GM21723 (cell line): Measurements from ENCODE around the gene DMAC1.
A peak's percentile ranks its signal among the peaks of the same experiment; 100 is the strongest.

Experiments
- ATAC-seq: cut with Tn5 transposase; IDR thresholded peaks from one replicate; pipeline ENCODE4 v1.9.1; 2021; ENCODE audit warnings: mild to moderate bottlenecking, moderate library complexity; ENCODE audit not compliant: unreplicated experiment

The DMAC1 gene

DNA sequence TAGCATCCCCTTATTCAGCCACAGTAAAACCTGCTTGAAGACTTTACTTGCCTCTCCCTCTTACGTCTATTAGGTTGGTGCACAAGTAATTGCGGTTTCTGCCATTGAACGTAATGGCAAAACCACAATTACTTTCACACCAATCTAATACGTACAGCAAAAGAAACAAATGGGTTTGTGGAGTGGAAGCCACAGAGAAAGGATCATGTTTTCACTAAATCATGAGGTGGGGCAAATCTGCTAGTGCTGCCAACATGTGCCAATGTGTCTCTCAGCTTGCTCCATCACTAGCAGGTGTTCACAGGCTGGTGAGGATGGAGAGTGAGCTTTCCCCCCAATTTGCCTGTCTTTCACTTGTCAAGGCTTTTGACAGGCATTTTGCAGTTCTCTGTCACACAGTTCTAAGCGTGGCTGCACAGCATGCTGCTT lies 15.9 kb downstream of the DMAC1 start:
- ATAC-seq: no peak

- ATAC-seq: no peak
Observed at GRCh38 chr9:7782400-7783120, 17.0 kb downstream of the DMAC1 start.

DNA sequence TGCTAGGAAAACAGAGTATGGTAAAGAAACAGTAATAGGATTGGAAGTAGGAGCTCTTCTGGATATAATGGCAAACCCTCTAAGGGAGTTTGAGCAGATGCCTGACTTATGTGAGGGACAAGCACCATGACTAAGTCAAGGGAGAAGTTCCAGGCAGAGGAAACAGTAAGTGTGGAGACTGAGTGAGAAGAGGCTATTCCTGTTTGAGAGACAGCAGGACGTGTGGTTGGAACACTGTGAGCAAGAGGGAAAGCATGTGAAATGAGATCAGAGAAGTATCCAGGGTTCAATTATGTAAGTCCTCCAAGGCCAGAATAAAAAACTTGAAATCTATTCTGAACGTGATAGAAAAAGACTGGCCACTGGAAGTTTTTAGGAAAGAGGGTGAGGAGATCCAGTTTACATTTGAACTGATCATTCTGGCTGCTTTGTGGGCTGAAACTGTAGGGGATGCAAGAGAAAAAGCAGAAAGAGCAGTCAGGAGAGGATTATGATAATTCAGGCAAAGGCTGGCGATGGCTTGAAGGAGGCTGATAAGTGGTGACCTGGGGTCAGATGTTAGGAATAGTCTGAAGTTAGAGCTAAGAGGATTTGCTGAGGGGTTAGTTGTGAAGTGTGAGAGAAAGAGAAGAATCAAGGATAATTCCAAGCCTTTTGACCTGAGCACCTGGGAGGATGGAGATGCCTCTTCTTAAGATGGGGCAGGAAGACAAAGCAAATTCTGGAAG lies 19.2 kb downstream of the DMAC1 start:
- no peak for ATAC-seq

DNA sequence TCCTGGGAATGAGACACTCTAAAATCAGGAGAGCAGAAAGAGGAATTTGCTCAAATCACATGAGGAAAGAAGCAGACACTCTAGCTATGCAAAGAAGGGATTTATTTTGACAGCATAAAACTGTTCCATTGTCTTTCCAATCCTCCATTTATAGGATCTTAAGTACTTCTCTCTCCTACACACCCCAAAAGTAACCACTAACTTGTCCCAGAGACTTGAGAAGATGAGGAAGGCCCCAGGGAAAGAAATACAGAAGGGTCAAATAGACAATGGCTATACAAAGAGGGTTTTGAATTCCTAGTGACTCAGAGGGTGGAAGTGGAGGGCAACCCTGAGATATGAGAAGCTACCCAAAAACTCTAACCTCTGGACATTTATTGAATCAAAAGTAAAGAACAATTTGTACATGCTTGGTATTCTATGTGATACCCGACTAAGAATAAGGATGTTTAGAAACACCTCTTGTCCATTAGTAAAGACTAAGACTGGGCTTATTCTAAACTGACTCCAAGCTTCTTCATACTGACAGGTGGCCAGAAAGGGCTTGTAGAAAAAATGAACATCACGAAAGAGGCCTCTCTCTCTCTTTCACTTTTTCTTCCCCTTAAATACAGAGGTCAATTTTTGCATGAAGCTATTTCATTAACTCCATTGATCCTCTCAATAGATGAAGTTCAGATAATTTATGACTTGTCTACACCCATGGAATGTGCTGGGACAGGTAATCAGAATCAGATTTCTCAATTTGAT lies 20.6 kb downstream of the DMAC1 start:
- ATAC-seq: no peak

- ATAC-seq: no peak
Observed at GRCh38 chr9:7777771-7778170, 21.8 kb downstream of the DMAC1 start.

- ATAC-seq: no peak
Observed at GRCh38 chr9:7770111-7770510, 29.5 kb downstream of the DMAC1 start.

DNA sequence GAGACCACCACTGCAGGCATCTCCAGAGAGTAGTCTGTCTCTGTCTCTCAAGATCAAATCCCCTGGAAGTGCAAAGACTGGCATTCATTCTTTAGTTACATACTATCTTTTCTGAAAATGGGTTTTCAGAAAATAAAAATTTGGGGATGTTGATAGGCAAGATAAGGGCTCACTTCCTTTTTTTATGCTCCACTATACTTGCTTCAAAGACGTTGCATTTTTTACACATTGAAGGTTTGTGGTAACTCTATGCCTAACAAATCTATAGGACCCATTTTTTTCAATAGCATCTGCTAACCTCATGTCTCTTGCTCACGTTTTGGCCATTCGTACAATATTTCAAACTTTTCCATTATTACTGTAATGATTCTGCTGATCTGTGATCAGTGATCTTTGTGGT lies 37.0 kb downstream of the DMAC1 start:
- ATAC-seq: no peak

- ATAC-seq: no peak
Observed at GRCh38 chr9:7760014-7760415, 39.6 kb downstream of the DMAC1 start.

- ATAC-seq: peak; percentile 99
Observed at GRCh38 chr9:7756088-7756487, 43.5 kb downstream of the DMAC1 start.

DNA sequence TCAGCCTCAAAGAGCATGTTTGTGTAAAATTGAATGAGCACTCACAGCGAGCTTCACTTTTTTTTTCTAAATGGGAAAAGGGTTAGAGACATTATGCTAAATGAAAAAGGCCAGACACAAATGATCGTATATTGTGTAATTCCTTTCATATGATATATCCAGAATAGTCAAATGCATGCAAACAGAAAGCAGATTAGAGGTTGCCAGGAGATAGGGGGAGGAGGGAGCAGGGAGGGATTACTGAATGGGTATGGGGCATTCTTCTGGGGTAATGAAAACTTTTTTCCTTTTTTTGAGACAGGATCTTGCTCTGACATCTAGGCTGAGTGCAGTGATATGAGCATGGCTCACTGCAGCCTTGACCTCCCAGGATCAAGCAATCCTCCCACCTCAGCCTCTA lies 47.1 kb downstream of the DMAC1 start:
- no peak for ATAC-seq
